GM12872 (cell line): ENCODE measurements around the gene TMEM60.

Experiments used
- TF ChIP-seq, protein P1 (sequence below): IDR thresholded peaks from 3 replicates; pipeline ENCODE4 v1.5.1; 2011; ENCODE audit warnings: low read depth, mild to moderate bottlenecking, low read length, moderate library complexity; ENCODE audit not compliant: insufficient read depth

Gene TMEM60

DNA sequence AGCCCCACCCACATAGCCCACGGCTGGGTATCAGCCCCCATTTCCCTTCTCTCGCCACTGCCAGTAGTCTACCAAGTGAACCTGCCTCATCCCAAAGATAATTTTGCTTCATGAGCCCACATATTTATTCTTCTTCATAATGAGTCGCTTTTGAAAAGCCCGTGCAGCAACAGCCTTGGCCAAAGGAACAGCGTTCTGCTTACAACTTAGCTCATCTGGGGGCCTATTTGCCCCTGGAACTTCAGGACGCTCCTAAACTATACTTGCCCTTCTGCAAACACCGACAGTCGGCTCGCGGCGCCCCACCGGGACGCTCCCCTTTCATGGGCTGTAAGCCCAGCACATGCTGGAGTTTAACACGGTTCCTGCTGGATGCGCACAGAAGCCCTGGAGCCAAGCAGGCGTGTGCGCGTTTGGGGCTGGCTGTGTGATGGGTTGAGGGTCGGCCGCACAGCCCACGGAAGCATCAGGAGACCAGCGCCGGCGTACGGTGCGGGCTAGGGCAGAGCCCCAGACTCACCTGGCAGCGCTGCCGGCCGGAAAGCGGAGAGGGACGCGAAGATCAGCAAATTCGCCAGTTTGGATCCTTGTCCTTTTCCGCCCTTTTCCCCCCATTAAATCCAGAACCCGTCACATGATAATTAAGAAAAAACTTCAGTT is 370 bp downstream of the TMEM60 start:
- TF ChIP-seq, protein P1, sequence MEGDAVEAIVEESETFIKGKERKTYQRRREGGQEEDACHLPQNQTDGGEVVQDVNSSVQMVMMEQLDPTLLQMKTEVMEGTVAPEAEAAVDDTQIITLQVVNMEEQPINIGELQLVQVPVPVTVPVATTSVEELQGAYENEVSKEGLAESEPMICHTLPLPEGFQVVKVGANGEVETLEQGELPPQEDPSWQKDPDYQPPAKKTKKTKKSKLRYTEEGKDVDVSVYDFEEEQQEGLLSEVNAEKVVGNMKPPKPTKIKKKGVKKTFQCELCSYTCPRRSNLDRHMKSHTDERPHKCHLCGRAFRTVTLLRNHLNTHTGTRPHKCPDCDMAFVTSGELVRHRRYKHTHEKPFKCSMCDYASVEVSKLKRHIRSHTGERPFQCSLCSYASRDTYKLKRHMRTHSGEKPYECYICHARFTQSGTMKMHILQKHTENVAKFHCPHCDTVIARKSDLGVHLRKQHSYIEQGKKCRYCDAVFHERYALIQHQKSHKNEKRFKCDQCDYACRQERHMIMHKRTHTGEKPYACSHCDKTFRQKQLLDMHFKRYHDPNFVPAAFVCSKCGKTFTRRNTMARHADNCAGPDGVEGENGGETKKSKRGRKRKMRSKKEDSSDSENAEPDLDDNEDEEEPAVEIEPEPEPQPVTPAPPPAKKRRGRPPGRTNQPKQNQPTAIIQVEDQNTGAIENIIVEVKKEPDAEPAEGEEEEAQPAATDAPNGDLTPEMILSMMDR: no peak

DNA sequence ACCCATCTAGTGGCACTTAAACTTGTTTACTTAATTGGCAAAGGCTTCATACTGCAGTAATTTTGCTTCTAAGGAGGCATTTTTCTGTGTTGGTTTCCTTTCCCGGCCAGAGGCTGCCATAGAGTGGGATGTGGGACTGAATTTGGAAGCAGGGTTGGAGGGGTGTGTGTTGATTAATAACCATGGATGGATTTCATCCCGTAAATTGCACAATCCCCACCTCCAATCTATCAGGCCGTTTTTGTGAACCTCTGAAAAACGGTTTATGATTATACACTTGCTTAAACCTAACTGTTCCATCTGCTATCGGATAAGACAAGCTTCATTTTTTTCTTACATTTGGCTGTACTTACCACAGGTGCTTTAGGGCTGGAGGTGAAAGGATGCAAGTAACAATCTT is 1.3 kb downstream of the TMEM60 start:
- TF ChIP-seq, protein P1: no peak

DNA sequence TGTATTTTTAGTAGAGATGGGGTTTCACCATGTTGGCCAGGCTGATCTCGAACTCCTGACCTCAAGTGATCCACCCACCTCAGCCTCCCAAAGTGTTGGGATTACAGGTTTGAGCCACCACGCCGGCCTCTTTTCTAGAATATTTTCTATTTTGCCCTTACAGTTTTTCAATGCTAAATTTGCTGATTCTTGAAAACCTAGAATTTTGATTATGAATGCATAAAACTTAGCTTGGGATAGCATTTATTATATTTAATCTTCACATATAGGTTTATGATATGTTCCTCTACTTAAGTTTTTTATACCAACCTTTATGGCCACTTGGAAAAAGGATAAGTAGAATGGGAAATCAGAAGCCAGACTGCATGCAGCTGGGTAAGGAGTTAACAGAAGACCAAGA is 2.1 kb downstream of the TMEM60 start:
- TF ChIP-seq, protein P1: no peak

DNA sequence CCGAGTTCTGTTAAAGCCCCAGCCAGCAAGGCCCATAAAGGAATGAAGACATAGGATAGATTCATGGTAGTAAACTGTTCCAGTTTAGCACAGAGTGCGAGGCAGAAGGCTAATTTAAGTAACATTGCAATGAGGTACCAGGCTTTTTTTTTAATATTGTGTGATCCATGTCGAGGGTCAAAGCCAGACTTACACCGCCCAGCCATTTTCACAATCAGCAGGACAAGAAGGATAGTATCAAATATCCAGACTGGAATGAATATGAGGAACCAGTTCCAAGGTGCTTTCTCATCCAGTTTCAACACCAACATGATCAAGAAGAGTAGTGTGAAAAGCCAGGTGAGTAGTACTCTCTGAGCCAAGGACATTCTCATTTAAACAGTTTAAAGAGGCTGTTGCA is 4.2 kb downstream of the TMEM60 start:
- TF ChIP-seq, protein P1: no peak

DNA sequence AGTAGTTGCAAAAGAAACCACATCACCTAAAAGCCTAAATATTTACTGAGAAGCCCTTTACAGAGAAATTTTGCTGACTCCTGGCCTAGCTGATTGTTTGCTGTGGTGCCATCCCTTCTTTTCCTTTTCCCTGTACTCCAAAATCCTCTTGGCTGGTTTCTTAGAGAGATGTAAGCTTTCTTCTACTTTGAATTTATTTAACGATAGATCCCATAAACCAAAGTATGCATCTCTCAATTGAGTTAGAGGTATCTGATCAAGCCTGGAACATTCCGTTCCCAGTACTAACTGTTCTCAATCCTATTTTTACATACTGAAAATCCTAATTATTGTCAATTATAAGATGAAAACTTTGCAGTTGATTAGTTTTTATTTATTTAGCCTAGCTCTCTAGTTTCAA is 6.3 kb downstream of the TMEM60 start:
- TF ChIP-seq, protein P1: no peak

DNA sequence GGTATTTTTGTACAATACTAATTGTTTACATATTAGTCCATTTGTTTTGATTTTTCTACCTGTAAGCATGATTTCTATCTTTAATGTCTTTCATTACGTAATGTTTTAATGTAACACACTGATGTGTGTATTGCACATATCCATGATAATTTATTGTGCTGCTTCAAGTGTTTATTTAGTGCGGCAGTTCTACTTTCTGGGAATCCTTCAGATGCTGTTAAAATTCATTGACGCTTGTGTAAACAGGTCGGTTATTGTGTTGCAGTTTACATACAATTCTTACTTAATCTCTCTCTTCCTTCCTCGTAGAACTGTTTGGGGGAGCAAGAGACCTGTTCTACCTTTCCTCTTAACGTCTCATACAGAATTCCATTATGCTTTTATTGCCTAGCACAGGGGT is 6.9 kb downstream of the TMEM60 start:
- TF ChIP-seq, protein P1: no peak

DNA sequence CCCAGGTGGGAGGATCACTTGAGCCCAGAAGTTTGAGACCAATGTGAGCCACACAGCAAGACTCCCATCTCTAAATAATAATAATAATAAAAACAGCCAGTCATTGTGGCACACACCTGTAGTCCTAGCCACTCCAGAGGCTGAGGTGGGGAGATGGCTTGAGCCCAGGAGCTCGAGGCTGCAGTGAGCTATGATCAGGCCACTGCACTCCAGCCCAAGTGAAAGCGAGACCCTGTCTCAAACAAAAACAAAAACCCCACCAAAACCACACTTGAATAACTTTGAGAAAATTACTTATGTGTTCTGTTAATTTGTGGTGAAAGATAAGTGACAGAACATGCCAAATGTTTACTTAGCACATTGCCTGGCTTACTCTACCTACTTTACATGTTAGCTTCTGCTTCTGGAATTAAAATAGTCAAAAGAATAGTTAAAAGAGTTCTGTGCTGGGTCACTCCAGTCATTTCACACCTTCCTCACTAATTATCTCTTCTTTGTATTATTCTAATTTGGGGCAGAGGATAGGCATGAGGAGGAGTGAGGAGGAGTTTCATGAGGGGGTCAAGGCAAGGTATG is 9.8 kb downstream of the TMEM60 start:
- TF ChIP-seq, protein P1: no peak
